Measurements from ENCODE around the gene BCR. TPM values are rescaled to one million over a fixed set of nuclear protein-coding genes. Genes with fewer than 3 reads are reported as not detected.

BCR gene
- total RNA-seq, 1 experiment from 2014 or later, result 77.0 TPM

GRCh38 chr22:23187211-23187610 is 6.9 kb downstream of the BCR start:
- Mint-ChIP-seq H3K4me1 (peaks cover 66 to 79% of the 10 kb centered on the region in 2 experiments), H3K27me3 (ENCODE audit: low read depth) (peaks cover 2% of the 10 kb centered on the region), H3K27ac (no peak overlapping the region), H3K4me3 (no peak overlapping the region), H3K9me3 (no peaks in the 10 kb centered on the region; a peak in 1 of 5 replicates), H3K36me3 (ENCODE audit: insufficient read depth in 1 of 3, low read depth in 3 of 3) (peaks cover 17 to 55% (median 31%) of the 10 kb centered on the region in 3 experiments)
- H4K5ac ChIP-seq (ENCODE audit: insufficient read length, low read depth, low read length), result no peak overlapping the region
- no peak overlapping the region for H3K56ac ChIP-seq (ENCODE audit: insufficient read length, low read depth, low read length)
- no peak overlapping the region for H4K91ac ChIP-seq (ENCODE audit: insufficient read length, low read depth, low read length)
- no CpG with 5 or more reads among the region's 4 CpGs for WGBS (ENCODE audit: extremely low coverage, insufficient read length, low lambda C conversion rate)
- peaks cover 11% of the 10 kb centered on the region for H3K23me2 ChIP-seq (ENCODE audit: insufficient read length, low read depth, low read length, poor library complexity, severe bottlenecking)
- no peak overlapping the region for H2BK120ac ChIP-seq (ENCODE audit: low read depth, low read length, poor library complexity, severe bottlenecking)
- no peaks in the 10 kb centered on the region; the same call in 1 of the 2 replicates for H3K27me3 ChIP-seq (ENCODE audit: insufficient read depth, low read length)
- no peak overlapping the region for H3T11ph ChIP-seq (ENCODE audit: low read length)
- no peak overlapping the region for H2BK12ac ChIP-seq (ENCODE audit: insufficient read length, low read depth, low read length)
- H3K79me2 ChIP-seq (ENCODE audit: insufficient read depth, low read length), result peaks cover 65% of the 10 kb centered on the region; the same call in 1 of the 2 replicates
- no peak overlapping the region for H3K4me2 ChIP-seq (ENCODE audit: insufficient read depth, insufficient read length, low read length)
- H3K4me1 ChIP-seq (ENCODE audit: insufficient read depth, low read length), result peaks cover 11% of the 10 kb centered on the region; the same call in 1 of the 2 replicates
- peaks cover 9% of the 10 kb centered on the region for H3K79me1 ChIP-seq (ENCODE audit: insufficient read depth, low read depth, low read length, poor library complexity, severe bottlenecking)
- H3K14ac ChIP-seq (ENCODE audit: insufficient read depth, low read length), result no peak overlapping the region
- no peak overlapping the region for H2BK15ac ChIP-seq (ENCODE audit: low read depth, low read length)
- no peak overlapping the region for H3K18ac ChIP-seq (ENCODE audit: insufficient read length, low read depth, low read length)
- no peak overlapping the region for H3K9ac ChIP-seq (ENCODE audit: extremely low read depth, insufficient read length, low read length)
- H3K27ac ChIP-seq (ENCODE audit: insufficient read length, low read depth, low read length), result no peak overlapping the region
- H4K8ac ChIP-seq (replicated peaks; ENCODE audit: insufficient read length, low read depth, low read length), result no peak overlapping the region
- no peak for TF ChIP-seq CTCF (conservative IDR thresholded peaks at IDR 0.05)
- no peak overlapping the region for H2BK20ac ChIP-seq (ENCODE audit: low read depth, low read length, poor library complexity, severe bottlenecking)
- peaks cover 2% of the 10 kb centered on the region for H4K20me1 ChIP-seq (ENCODE audit: control insufficient read depth, insufficient read depth, insufficient read length)
- no peak overlapping the region for H3K23ac ChIP-seq (ENCODE audit: insufficient read length, low read depth, low read length)
- H3K9me3 ChIP-seq (ENCODE audit: control insufficient read depth, low read depth, low read length), result no peaks in the 10 kb centered on the region
- no peak overlapping the region for H2BK5ac ChIP-seq (ENCODE audit: insufficient read length, low read length)
- no peak overlapping the region for H3K4ac ChIP-seq (ENCODE audit: low read depth, low read length)
- no peak overlapping the region for H2AFZ ChIP-seq (ENCODE audit: low read length)
- no peak overlapping the region for H2AK5ac ChIP-seq (ENCODE audit: insufficient read length, low read length)
- no peak for DNase-seq
